GM18868 (cell line): ENCODE data around the gene METTL22.
"Not testable (repeated sequence)": the region's sequence is repeated elsewhere in the genome, so short reads cannot be mapped to it uniquely, and the experiment has no call there.

ENCODE experiments used
- ATAC-seq: cut with Tn5 transposase; IDR thresholded peaks from one replicate; pipeline ENCODE4 v1.9.1; 2021; ENCODE audit warnings: mild to moderate bottlenecking, moderate library complexity; ENCODE audit not compliant: unreplicated experiment

METTL22 gene

GRCh38 chr16:8631373-8631772 is 9.9 kb downstream of the METTL22 start:
- ATAC-seq: no peak

- ATAC-seq: no peak
These were observed 10.4 kb downstream of the METTL22 start for GRCh38 chr16:8631818-8632465.

- no peak for ATAC-seq
These were observed 11.2 kb downstream of the METTL22 start for GRCh38 chr16:8632675-8633182.

- no peak for ATAC-seq
These were observed 13.7 kb downstream of the METTL22 start for GRCh38 chr16:8634991-8635736.

- ATAC-seq: no peak
These were observed 18.2 kb downstream of the METTL22 start for GRCh38 chr16:8639694-8640093.

- ATAC-seq: no peak
These were observed 20.2 kb downstream of the METTL22 start for GRCh38 chr16:8641671-8642070.

- no peak for ATAC-seq
These were observed 20.6 kb downstream of the METTL22 start for GRCh38 chr16:8642146-8642545.

- no peak for ATAC-seq
These were observed 23.0 kb downstream of the METTL22 start for GRCh38 chr16:8644211-8645140.

GRCh38 chr16:8645141-8645521 is 23.6 kb downstream of the METTL22 start:
- no peak for ATAC-seq

- no peak for ATAC-seq
These were observed 24.3 kb downstream of the METTL22 start for GRCh38 chr16:8645831-8646230.

- ATAC-seq: no peak
These were observed 25.0 kb downstream of the METTL22 start for GRCh38 chr16:8646326-8647053.

- ATAC-seq: no peak
These were observed 26.3 kb downstream of the METTL22 start for GRCh38 chr16:8647721-8648318.

GRCh38 chr16:8648877-8649276 is 27.4 kb downstream of the METTL22 start:
- ATAC-seq: no peak

- ATAC-seq: no peak
These were observed 28.5 kb downstream of the METTL22 start for GRCh38 chr16:8649829-8650554.

GRCh38 chr16:8651958-8652357 is 30.5 kb downstream of the METTL22 start:
- ATAC-seq: not testable (repeated sequence)

- ATAC-seq: peak; percentile 75
These were observed 33.8 kb downstream of the METTL22 start for GRCh38 chr16:8655184-8655717.

GRCh38 chr16:8656376-8656775 is 34.9 kb downstream of the METTL22 start:
- no peak for ATAC-seq

GRCh38 chr16:8660841-8661301 is 39.4 kb downstream of the METTL22 start:
- no peak for ATAC-seq

- ATAC-seq: no peak
These were observed 40.2 kb downstream of the METTL22 start for GRCh38 chr16:8661703-8662102.
